HL-60 (cell line): ENCODE data around the gene A3GALT2.

ENCODE experiments used
- DNase-seq, 2 experiments: peaks; one replicate each; pipeline ENCODE4 v3.0.0-alpha.2; 2010 to 2020; ENCODE audit warnings: low read depth in 1 of 2, low spot score in 1 of 2
- H3K27ac ChIP-seq: fragments of 250-450 bp; sonication (Bioruptor Pico); replicated peaks from 2 replicates; pipeline ENCODE4 v1.5.1; 2020; ENCODE audit warnings: mild to moderate bottlenecking, moderate library complexity
- H3K27me3 ChIP-seq: fragments of 250-450 bp; sonication (Bioruptor Pico); 2 replicates; pipeline ENCODE4 v1.5.1; 2021; ENCODE audit warnings: mild to moderate bottlenecking, moderate library complexity; ENCODE audit not compliant: insufficient read depth, poor library complexity, severe bottlenecking
- H3K4me3 ChIP-seq: replicated peaks from 2 replicates; pipeline ENCODE4 v1.5.1; 2011; ENCODE audit warnings: mild to moderate bottlenecking, control low read depth, low read length; ENCODE audit not compliant: insufficient read depth
- CTCF ChIP-seq: IDR thresholded peaks from one replicate; pipeline ENCODE4 v1.5.1; 2011; ENCODE audit warnings: low read length, control low read depth, inconsistent platforms; ENCODE audit not compliant: insufficient read depth
- GABPA ChIP-seq: IDR thresholded peaks from 2 replicates; pipeline ENCODE4 v1.6.1; 2012; ENCODE audit warnings: low read depth
- POLR2AphosphoS5 ChIP-seq: IDR thresholded peaks from 2 replicates; pipeline ENCODE4 v1.6.1; 2012; ENCODE audit warnings: low read depth
- REST ChIP-seq: IDR thresholded peaks from 2 replicates; pipeline ENCODE4 v1.6.1; 2012; ENCODE audit warnings: low read depth; ENCODE audit not compliant: insufficient replicate concordance
- SPI1 ChIP-seq: IDR thresholded peaks from 2 replicates; pipeline ENCODE4 v1.6.1; 2012; ENCODE audit warnings: low read depth, mild to moderate bottlenecking, borderline replicate concordance

A3GALT2 gene

GRCh38 chr1:33298623-33299277 is 22.1 kb downstream of the A3GALT2 start:
- no peak overlapping the region for H3K27ac ChIP-seq
- peak; percentile 16 to 63 for DNase-seq
- H3K27me3 ChIP-seq = no peaks in the 10 kb centered on the region
- no peak overlapping the region for H3K4me3 ChIP-seq
- TF ChIP-seq CTCF (peak; percentile 94), POLR2AphosphoS5 (no peak)

GRCh38 chr1:33297911-33298622 is 22.8 kb downstream of the A3GALT2 start:
- Histone ChIP-seq H3K27ac (no peak overlapping the region), H3K27me3 (no peaks in the 10 kb centered on the region), H3K4me3 (no peak overlapping the region)
- TF ChIP-seq CTCF = no peak
- TF ChIP-seq REST = no peak
- TF ChIP-seq POLR2AphosphoS5 = no peak
- TF ChIP-seq SPI1 = no peak
- TF ChIP-seq GABPA = no peak
- no peak for DNase-seq

GRCh38 chr1:33296824-33297223 is 24.1 kb downstream of the A3GALT2 start:
- Histone ChIP-seq H3K4me3 (no peak overlapping the region), H3K27me3 (no peaks in the 10 kb centered on the region), H3K27ac (no peak overlapping the region)
- TF ChIP-seq CTCF (no peak), REST (no peak), GABPA (no peak), SPI1 (no peak), POLR2AphosphoS5 (no peak)
- no peak for DNase-seq
